ENCODE data around the gene MRPS26. TPM values are rescaled to one million over a fixed set of nuclear protein-coding genes. Genes with fewer than 3 reads are reported as not detected.
"Not testable (repeated sequence)": the region's sequence is repeated elsewhere in the genome, so short reads cannot be mapped to it uniquely, and the experiment has no call there.

The MRPS26 gene
- total RNA-seq, 1 donor from 2014 or later: 30.0 TPM

GRCh38 chr20:3059489-3059888, 13.6 kb downstream of the MRPS26 start:
- Mint-ChIP-seq H3K27ac (ENCODE audit: unreplicated experiment) (no peak overlapping the region), H3K27me3 (ENCODE audit: unreplicated experiment) (peaks cover under 1% of the 10 kb centered on the region), H3K4me3 (ENCODE audit: unreplicated experiment) (no peak overlapping the region), H3K36me3 (ENCODE audit: unreplicated experiment) (no peaks in the 10 kb centered on the region), H3K9me3 (ENCODE audit: unreplicated experiment) (no peaks in the 10 kb centered on the region), H3K4me1 (ENCODE audit: low read depth, unreplicated experiment) (no peaks in the 10 kb centered on the region)
- no peak for DNase-seq
- no peak for TF ChIP-seq CTCF (IDR thresholded peaks at IDR 0.05; ENCODE audit: partially characterized antibody, unreplicated experiment)

- H3K4me3 Mint-ChIP-seq (ENCODE audit: unreplicated experiment); DNase-seq; H3K36me3 Mint-ChIP-seq (ENCODE audit: unreplicated experiment); H3K27ac Mint-ChIP-seq (ENCODE audit: unreplicated experiment); H3K27me3 Mint-ChIP-seq (ENCODE audit: unreplicated experiment); H3K4me1 Mint-ChIP-seq (ENCODE audit: low read depth, unreplicated experiment); H3K9me3 Mint-ChIP-seq (ENCODE audit: unreplicated experiment): not testable (repeated sequence)
Measured at GRCh38 chr20:3064119-3064518, 18.3 kb downstream of the MRPS26 start.

- no peak for TF ChIP-seq CTCF (IDR thresholded peaks at IDR 0.05; ENCODE audit: partially characterized antibody, unreplicated experiment)
- Mint-ChIP-seq H3K27ac (ENCODE audit: unreplicated experiment) (no peak overlapping the region), H3K9me3 (ENCODE audit: unreplicated experiment) (peaks cover 4% of the 10 kb centered on the region), H3K4me3 (ENCODE audit: unreplicated experiment) (no peak overlapping the region), H3K27me3 (ENCODE audit: unreplicated experiment) (peaks cover 15% of the 10 kb centered on the region), H3K4me1 (ENCODE audit: low read depth, unreplicated experiment) (peaks cover 2% of the 10 kb centered on the region), H3K36me3 (ENCODE audit: unreplicated experiment) (no peaks in the 10 kb centered on the region)
- DNase-seq: no peak
Measured at GRCh38 chr20:3067139-3068014, 21.5 kb downstream of the MRPS26 start.

- peaks cover 4% of the 10 kb centered on the region for H3K4me1 Mint-ChIP-seq (ENCODE audit: low read depth, unreplicated experiment)
- H3K4me3 Mint-ChIP-seq (ENCODE audit: unreplicated experiment): no peak overlapping the region
- H3K27me3 Mint-ChIP-seq (ENCODE audit: unreplicated experiment): peaks cover 19% of the 10 kb centered on the region
- H3K27ac Mint-ChIP-seq (ENCODE audit: unreplicated experiment): no peak overlapping the region
- DNase-seq: no peak
- H3K36me3 Mint-ChIP-seq (ENCODE audit: unreplicated experiment): no peaks in the 10 kb centered on the region
- TF ChIP-seq CTCF (IDR thresholded peaks at IDR 0.05; ENCODE audit: partially characterized antibody, unreplicated experiment): no peak
- H3K9me3 Mint-ChIP-seq (ENCODE audit: unreplicated experiment): peaks cover 4% of the 10 kb centered on the region
Measured at GRCh38 chr20:3068075-3068474, 22.2 kb downstream of the MRPS26 start.

GRCh38 chr20:3068986-3069900, 23.4 kb downstream of the MRPS26 start:
- Mint-ChIP-seq H3K9me3 (ENCODE audit: unreplicated experiment) (peaks cover 4% of the 10 kb centered on the region), H3K4me1 (ENCODE audit: low read depth, unreplicated experiment) (peaks cover 4% of the 10 kb centered on the region), H3K27me3 (ENCODE audit: unreplicated experiment) (peaks cover 19% of the 10 kb centered on the region), H3K36me3 (ENCODE audit: unreplicated experiment) (no peaks in the 10 kb centered on the region), H3K27ac (ENCODE audit: unreplicated experiment) (no peak overlapping the region), H3K4me3 (ENCODE audit: unreplicated experiment) (no peak overlapping the region)
- no peak for TF ChIP-seq CTCF (IDR thresholded peaks at IDR 0.05; ENCODE audit: partially characterized antibody, unreplicated experiment)
- DNase-seq: no peak

Data from glutamatergic neuron (in vitro differentiated cells).